SK-N-SH (cell line): ENCODE data around the gene STAT5B. TPM values are rescaled to one million over a fixed set of nuclear protein-coding genes. Genes with fewer than 3 reads are reported as not detected.

Source experiments
- CTCF ChIA-PET: fragments of 300-600, 350-600 bp; formaldehyde crosslinking; extraction: SDS; loops from one replicate; lab custom pipeline; 2021; lab: Yijun Ruan, JAX
- POLR2A ChIA-PET: fragments of 350-600 bp; sonication (Branson Sonifier 250); formaldehyde crosslinking; extraction: SDS; loops from one replicate; lab custom pipeline; 2020; ENCODE audit warnings: antibody characterized with exemption, inconsistent platforms; lab: Yijun Ruan, JAX
- DNase-seq: peaks from one replicate; pipeline ENCODE4 v3.0.0; 2012
- H2AFZ ChIP-seq: fragments of 200-600 bp; sonication (generic); 2 replicates; pipeline ENCODE4 v1.8.1; 2016; ENCODE audit warnings: antibody characterized with exemption, mild to moderate bottlenecking, low read depth
- H3F3A ChIP-seq: fragments of 200-600 bp; sonication (generic); replicated peaks from 2 replicates; pipeline ENCODE3; 2016; ENCODE audit warnings: antibody characterized with exemption, mild to moderate bottlenecking; ENCODE audit not compliant: insufficient read depth
- H3K27ac ChIP-seq, 2 experiments: fragments of 200-500 bp in 1 of 2; fragments of 200-600 bp in 1 of 2; sonication (Bioruptor generic) in 1 of 2; sonication (generic), shearing (Covaris generic) in 1 of 2; 2 replicates each; pipeline versions ENCODE4 v1.5.1 to v1.6.1; 2014 to 2016; ENCODE audit warnings: low read depth in 2 of 2, inconsistent platforms in 1 of 2, low read length in 1 of 2, mild to moderate bottlenecking in 1 of 2, mixed read lengths in 1 of 2
- H3K27me3 ChIP-seq: fragments of 200-600 bp; sonication (generic), shearing (Covaris generic); 2 replicates; pipeline ENCODE4 v1.6.1; 2016; ENCODE audit warnings: mixed run types; ENCODE audit not compliant: insufficient read depth
- H3K36me3 ChIP-seq, 2 experiments: fragments of 200-500 bp in 1 of 2; fragments of 200-600 bp in 1 of 2; sonication (Bioruptor generic) in 1 of 2; sonication (generic) in 1 of 2; replicated peaks in 1 of 2; 2 replicates each; pipeline versions ENCODE3 to v1.5.1; 2014 to 2016; ENCODE audit warnings: low read length in 1 of 2, mild to moderate bottlenecking in 1 of 2; ENCODE audit not compliant: insufficient read depth in 2 of 2, control insufficient read depth in 1 of 2
- H3K4me1 ChIP-seq, 2 experiments: fragments of 200-500 bp in 1 of 2; fragments of 200-600 bp in 1 of 2; sonication (Bioruptor generic) in 1 of 2; sonication (generic), shearing (Covaris generic) in 1 of 2; 2 replicates each; pipeline versions ENCODE4 v1.5.1 to v1.6.1; 2014 to 2016; ENCODE audit warnings: low read depth in 1 of 2, low read length in 1 of 2, mixed run types in 1 of 2; ENCODE audit not compliant: insufficient read depth in 2 of 2, control insufficient read depth in 1 of 2
- H3K4me2 ChIP-seq: fragments of 200-600 bp; sonication (generic), shearing (Covaris generic); 2 replicates; pipeline ENCODE4 v1.6.1; 2017; ENCODE audit warnings: mixed run types
- H3K4me3 ChIP-seq, 2 experiments: fragments of 200-500 bp in 1 of 2; fragments of 200-600 bp in 1 of 2; sonication (Bioruptor generic) in 1 of 2; sonication (generic), shearing (Covaris generic) in 1 of 2; 2 replicates each; pipeline versions ENCODE4 v1.5.1 to v1.8.1; 2014 to 2016; ENCODE audit warnings: low read depth in 2 of 2, inconsistent platforms in 1 of 2, low read length in 1 of 2, mild to moderate bottlenecking in 1 of 2, mixed read lengths in 1 of 2, moderate library complexity in 1 of 2
- H3K79me2 ChIP-seq: fragments of 200-600 bp; sonication (generic); 2 replicates; pipeline ENCODE4 v1.8.1; 2017; ENCODE audit warnings: mild to moderate bottlenecking; ENCODE audit not compliant: insufficient read depth
- H3K9ac ChIP-seq: fragments of 200-600 bp; sonication (generic); 2 replicates; pipeline ENCODE4 v1.6.1; 2017; ENCODE audit warnings: mixed run types
- H3K9me2 ChIP-seq: fragments of 200-600 bp; sonication (generic); 2 replicates; pipeline ENCODE4 v1.6.1; 2017; ENCODE audit warnings: mixed run types
- H3K9me3 ChIP-seq: fragments of 200-600 bp; sonication (generic); 2 replicates; pipeline ENCODE4 v1.6.1; 2017; ENCODE audit warnings: mixed run types, mild to moderate bottlenecking, moderate library complexity
- H4K20me1 ChIP-seq: fragments of 200-600 bp; sonication (generic); 2 replicates; pipeline ENCODE4 v1.6.1; 2017; ENCODE audit warnings: mild to moderate bottlenecking, mixed run types; ENCODE audit not compliant: insufficient read depth
- CHD2 ChIP-seq: fragments of 150-350 bp; IDR thresholded peaks from 2 replicates; pipeline ENCODE4 v1.6.1; 2018; ENCODE audit warnings: low read length; ENCODE audit not compliant: partially characterized antibody
- EP300 ChIP-seq, 2 experiments: IDR thresholded peaks; 2 replicates each; pipeline versions ENCODE4 v1.4.0 to v1.6.1; 2012; ENCODE audit warnings: borderline replicate concordance in 1 of 2, low read depth in 1 of 2, low read length in 1 of 2
- EZH2phosphoT487 ChIP-seq: fragments of 200-600 bp; sonication (generic); IDR thresholded peaks from 2 replicates; pipeline ENCODE4 v1.6.1; 2017; ENCODE audit warnings: low read depth, mixed run types, mild to moderate bottlenecking, antibody characterized with exemption, moderate library complexity, borderline replicate concordance
- FOXM1 ChIP-seq: IDR thresholded peaks from 2 replicates; pipeline ENCODE4 v1.4.0; 2012; ENCODE audit warnings: low read depth, mild to moderate bottlenecking
- JUND ChIP-seq: IDR thresholded peaks from 2 replicates; pipeline ENCODE4 v1.4.0; 2012
- NRF1 ChIP-seq: IDR thresholded peaks from 2 replicates; pipeline ENCODE4 v1.6.1; 2012; ENCODE audit warnings: low read depth, mild to moderate bottlenecking, low read length
- SMC3 ChIP-seq: IDR thresholded peaks from 2 replicates; pipeline ENCODE4 v1.6.1; 2012; ENCODE audit warnings: low read depth, low read length, improper control_type of control experiment
- TEAD4 ChIP-seq: IDR thresholded peaks from 2 replicates; pipeline ENCODE4 v1.4.0; 2012; ENCODE audit warnings: mild to moderate bottlenecking, borderline replicate concordance; ENCODE audit not compliant: insufficient read depth
- YY1 ChIP-seq: IDR thresholded peaks from 2 replicates; pipeline ENCODE4 v1.4.0; 2012; ENCODE audit warnings: low read depth, mild to moderate bottlenecking
- WGBS: methylation state at CpG from one replicate; pipeline ENCODE4 v1.1.6; 2017; ENCODE audit warnings: low lambda C conversion rate; 5-methylcytosine and 5-hydroxymethylcytosine counted together
- polyA plus RNA-seq, 3 experiments: library from polyadenylated mRNA; depleted of rRNA; stranded (reverse); fragments of >200 nt; gene quantifications; 2 replicates each; pipeline ENCODE4 v1.2.3, GENCODE V29; 2012
- TF ChIP-seq, protein P1 (sequence below): IDR thresholded peaks from 2 replicates; pipeline ENCODE4 v1.4.0; 2012; ENCODE audit warnings: low read depth, borderline replicate concordance
- TF ChIP-seq, protein P2 (sequence below): IDR thresholded peaks from 2 replicates; pipeline ENCODE4 v1.4.0; 2012; ENCODE audit warnings: low read depth
- TF ChIP-seq, protein P3 (sequence below): fragments of 200-600 bp; sonication (generic); IDR thresholded peaks from 2 replicates; pipeline ENCODE4 v1.6.1; 2017; ENCODE audit warnings: antibody characterized with exemption, mild to moderate bottlenecking, moderate library complexity
- TF ChIP-seq, protein P4 (sequence below): fragments of 150-350 bp; IDR thresholded peaks from 2 replicates; pipeline ENCODE4 v1.6.1; 2016; ENCODE audit warnings: mild to moderate bottlenecking, low read depth, low read length
- TF ChIP-seq, protein P5 (sequence below): IDR thresholded peaks from 2 replicates; pipeline ENCODE4; 2012

STAT5B gene
- 23.6 and 27.7 TPM in 2 replicates for polyA plus RNA-seq (2012; rRNA removed)
- 12.5 and 15.6 TPM in 2 replicates for polyA plus RNA-seq (2012; cell fraction: cytosol; rRNA removed)
- 64.3 and 77.5 TPM in 2 replicates for polyA plus RNA-seq (2012; cell fraction: nucleus; rRNA removed)

DNA sequence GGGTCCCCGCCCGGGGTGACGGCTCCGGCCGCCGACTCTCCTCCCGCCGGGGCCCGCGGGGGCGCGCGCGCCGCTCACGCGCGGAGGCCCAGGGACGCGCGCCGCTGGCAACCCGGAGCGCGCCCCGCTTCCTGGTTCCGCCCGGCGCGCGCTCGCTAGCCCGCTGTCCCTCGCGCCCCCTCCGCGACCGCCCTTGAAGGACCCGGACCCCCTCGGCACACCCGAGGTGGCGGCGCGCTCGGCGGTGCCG is at the start of gene STAT5B:
Gene STAT5B (minus strand): TSS at position 33 of the 250 bp plus-strand sequence. CDS start 44,264 bp downstream, outside the sequence.
- H3K27me3 ChIP-seq = no peaks in the 10 kb centered on the region
- H3K4me3 ChIP-seq = peak within 1 kb of the TSS; percentile 71 to 92
- peaks cover 6% of the 10 kb centered on the region for H3F3A ChIP-seq
- DNase-seq = peak; percentile 96
- H4K20me1 ChIP-seq = peaks cover 20% of the 10 kb centered on the region
- TF ChIP-seq, protein P1, sequence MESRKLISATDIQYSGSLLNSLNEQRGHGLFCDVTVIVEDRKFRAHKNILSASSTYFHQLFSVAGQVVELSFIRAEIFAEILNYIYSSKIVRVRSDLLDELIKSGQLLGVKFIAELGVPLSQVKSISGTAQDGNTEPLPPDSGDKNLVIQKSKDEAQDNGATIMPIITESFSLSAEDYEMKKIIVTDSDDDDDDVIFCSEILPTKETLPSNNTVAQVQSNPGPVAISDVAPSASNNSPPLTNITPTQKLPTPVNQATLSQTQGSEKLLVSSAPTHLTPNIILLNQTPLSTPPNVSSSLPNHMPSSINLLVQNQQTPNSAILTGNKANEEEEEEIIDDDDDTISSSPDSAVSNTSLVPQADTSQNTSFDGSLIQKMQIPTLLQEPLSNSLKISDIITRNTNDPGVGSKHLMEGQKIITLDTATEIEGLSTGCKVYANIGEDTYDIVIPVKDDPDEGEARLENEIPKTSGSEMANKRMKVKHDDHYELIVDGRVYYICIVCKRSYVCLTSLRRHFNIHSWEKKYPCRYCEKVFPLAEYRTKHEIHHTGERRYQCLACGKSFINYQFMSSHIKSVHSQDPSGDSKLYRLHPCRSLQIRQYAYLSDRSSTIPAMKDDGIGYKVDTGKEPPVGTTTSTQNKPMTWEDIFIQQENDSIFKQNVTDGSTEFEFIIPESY = no peak
- TF ChIP-seq SMC3 = no peak
- TF ChIP-seq, protein P2, sequence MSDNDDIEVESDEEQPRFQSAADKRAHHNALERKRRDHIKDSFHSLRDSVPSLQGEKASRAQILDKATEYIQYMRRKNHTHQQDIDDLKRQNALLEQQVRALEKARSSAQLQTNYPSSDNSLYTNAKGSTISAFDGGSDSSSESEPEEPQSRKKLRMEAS = no peak
- no peak for TF ChIP-seq YY1
- TF ChIP-seq EZH2phosphoT487 = no peak
- no peak for TF ChIP-seq EP300 (IDR thresholded peaks at IDR 0.05; ENCODE audit: borderline replicate concordance in 1 of 2, low read depth in 1 of 2, low read length in 1 of 2)
- TF ChIP-seq, protein P3, sequence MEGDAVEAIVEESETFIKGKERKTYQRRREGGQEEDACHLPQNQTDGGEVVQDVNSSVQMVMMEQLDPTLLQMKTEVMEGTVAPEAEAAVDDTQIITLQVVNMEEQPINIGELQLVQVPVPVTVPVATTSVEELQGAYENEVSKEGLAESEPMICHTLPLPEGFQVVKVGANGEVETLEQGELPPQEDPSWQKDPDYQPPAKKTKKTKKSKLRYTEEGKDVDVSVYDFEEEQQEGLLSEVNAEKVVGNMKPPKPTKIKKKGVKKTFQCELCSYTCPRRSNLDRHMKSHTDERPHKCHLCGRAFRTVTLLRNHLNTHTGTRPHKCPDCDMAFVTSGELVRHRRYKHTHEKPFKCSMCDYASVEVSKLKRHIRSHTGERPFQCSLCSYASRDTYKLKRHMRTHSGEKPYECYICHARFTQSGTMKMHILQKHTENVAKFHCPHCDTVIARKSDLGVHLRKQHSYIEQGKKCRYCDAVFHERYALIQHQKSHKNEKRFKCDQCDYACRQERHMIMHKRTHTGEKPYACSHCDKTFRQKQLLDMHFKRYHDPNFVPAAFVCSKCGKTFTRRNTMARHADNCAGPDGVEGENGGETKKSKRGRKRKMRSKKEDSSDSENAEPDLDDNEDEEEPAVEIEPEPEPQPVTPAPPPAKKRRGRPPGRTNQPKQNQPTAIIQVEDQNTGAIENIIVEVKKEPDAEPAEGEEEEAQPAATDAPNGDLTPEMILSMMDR = no peak
- no peak for TF ChIP-seq TEAD4
- TF ChIP-seq, protein P4, sequence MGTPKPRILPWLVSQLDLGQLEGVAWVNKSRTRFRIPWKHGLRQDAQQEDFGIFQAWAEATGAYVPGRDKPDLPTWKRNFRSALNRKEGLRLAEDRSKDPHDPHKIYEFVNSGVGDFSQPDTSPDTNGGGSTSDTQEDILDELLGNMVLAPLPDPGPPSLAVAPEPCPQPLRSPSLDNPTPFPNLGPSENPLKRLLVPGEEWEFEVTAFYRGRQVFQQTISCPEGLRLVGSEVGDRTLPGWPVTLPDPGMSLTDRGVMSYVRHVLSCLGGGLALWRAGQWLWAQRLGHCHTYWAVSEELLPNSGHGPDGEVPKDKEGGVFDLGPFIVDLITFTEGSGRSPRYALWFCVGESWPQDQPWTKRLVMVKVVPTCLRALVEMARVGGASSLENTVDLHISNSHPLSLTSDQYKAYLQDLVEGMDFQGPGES = no peak
- TF ChIP-seq FOXM1 = no peak
- H3K27ac ChIP-seq = peak within 1 kb of the TSS; percentile 67 to 85
- H3K4me1 ChIP-seq = peaks cover 14 to 21% of the 10 kb centered on the region in 2 experiments; a peak in 3 of 4 replicates
- H3K4me2 ChIP-seq = peak within 1 kb of the TSS; percentile 99
- no peaks in the 10 kb centered on the region for H3K9me3 ChIP-seq
- ChIA-PET CTCF (interaction anchor here (2.9 kb wide), 1 partner anchor 36 kb away, joined by 13 read pairs; no protein-coding TSS in a partner anchor), POLR2A (interaction anchor here (0.6 to 1.4 kb wide), 3 partner anchors 54 to 497 kb away, joined by 3 to 4 read pairs (median 3); partner anchors contain the start of gene VPS25)
- peak within 1 kb of the TSS; percentile 81 for H3K9ac ChIP-seq
- H3K36me3 ChIP-seq = no peaks in the 10 kb centered on the region
- peak within 1 kb of the TSS; percentile 89 for H2AFZ ChIP-seq
- peaks cover 42% of the 10 kb centered on the region for H3K79me2 ChIP-seq
- WGBS = 0% methylated on average over 4 of the region's 47 CpGs
- H3K9me2 ChIP-seq = no peaks in the 10 kb centered on the region

DNA sequence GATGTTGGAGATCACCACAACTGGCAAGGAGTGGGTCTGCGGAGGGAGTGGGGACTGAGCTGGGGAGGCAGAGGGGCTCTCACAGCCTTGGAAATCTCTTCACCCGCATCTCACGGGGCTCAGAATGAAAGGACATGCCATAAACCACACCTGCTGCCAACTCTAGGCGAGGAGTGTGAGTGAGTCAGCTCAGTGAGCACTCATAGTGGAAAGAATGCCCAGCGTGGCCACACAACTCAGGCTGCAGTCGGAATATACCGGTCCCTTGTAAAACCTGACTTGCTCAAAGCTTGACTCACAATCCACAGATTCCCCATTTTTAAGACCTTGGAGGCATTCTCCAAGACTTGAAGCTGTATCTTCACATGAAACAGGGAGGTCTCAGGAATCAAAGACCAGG is 48.8 kb upstream of the STAT5B start:
- Histone ChIP-seq H3K9me2 (no peaks in the 10 kb centered on the region), H3K4me3 (no peak overlapping the region), H3K27me3 (no peaks in the 10 kb centered on the region), H3K9me3 (no peaks in the 10 kb centered on the region), H4K20me1 (no peaks in the 10 kb centered on the region), H3K79me2 (peaks cover 16% of the 10 kb centered on the region; the same call in 1 of the 2 replicates), H3K4me2 (no peak overlapping the region), H3K4me1 (peaks cover 1 to 35% of the 10 kb centered on the region in 2 experiments; a peak in 3 of 4 replicates), H3F3A (peaks cover 35% of the 10 kb centered on the region), H2AFZ (no peak overlapping the region), H3K9ac (peak overlapping the region; percentile 30; the same call in 1 of the 2 replicates), H3K27ac (peak overlapping the region in 1 of 2 experiments; percentile 68; a peak in 2 of 4 replicates), H3K36me3 (peaks cover 21 to 55% of the 10 kb centered on the region in 2 experiments)
- ChIA-PET CTCF (interaction anchor here (0.7 to 26.2 kb wide), 6 partner anchors 13 to 110 kb away, joined by 3 to 683 read pairs (median 4); no protein-coding TSS in a partner anchor), POLR2A (no interaction called here)
- DNase-seq = no peak
- 21% methylated on average over 7 of the region's 7 CpGs for WGBS
- TF ChIP-seq, protein P5, sequence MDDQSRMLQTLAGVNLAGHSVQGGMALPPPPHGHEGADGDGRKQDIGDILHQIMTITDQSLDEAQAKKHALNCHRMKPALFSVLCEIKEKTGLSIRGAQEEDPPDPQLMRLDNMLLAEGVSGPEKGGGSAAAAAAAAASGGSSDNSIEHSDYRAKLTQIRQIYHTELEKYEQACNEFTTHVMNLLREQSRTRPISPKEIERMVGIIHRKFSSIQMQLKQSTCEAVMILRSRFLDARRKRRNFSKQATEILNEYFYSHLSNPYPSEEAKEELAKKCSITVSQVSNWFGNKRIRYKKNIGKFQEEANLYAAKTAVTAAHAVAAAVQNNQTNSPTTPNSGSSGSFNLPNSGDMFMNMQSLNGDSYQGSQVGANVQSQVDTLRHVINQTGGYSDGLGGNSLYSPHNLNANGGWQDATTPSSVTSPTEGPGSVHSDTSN = peak; percentile 65
- no peak for TF ChIP-seq FOXM1
- TF ChIP-seq, protein P1 = no peak
- TF ChIP-seq NRF1 = no peak
- no peak for TF ChIP-seq CHD2
- TF ChIP-seq JUND = peak; percentile 73
- TF ChIP-seq TEAD4 = 0 out of 2 replicates have a peak, but pooled peaks have one; percentile 38
- TF ChIP-seq, protein P4 = no peak
